H1 (cell line): ENCODE data around the gene PFN3.

ENCODE experiments used
- CHD2 ChIP-seq: IDR thresholded peaks from 2 replicates; pipeline ENCODE4 v1.6.1; 2012; ENCODE audit warnings: low read length, improper control_type of control experiment
- EP300 ChIP-seq, 2 experiments: IDR thresholded peaks; 1 replicate in 1 of 2; 2 replicates in 1 of 2; pipeline ENCODE4 v1.6.1; 2011 to 2012; ENCODE audit warnings: low read depth in 2 of 2, low read length in 2 of 2, mild to moderate bottlenecking in 2 of 2, borderline replicate concordance in 1 of 2, inconsistent platforms in 1 of 2, moderate library complexity in 1 of 2
- HDAC6 ChIP-seq: IDR thresholded peaks from one replicate; pipeline ENCODE4 v1.7.1; 2012; ENCODE audit warnings: low read depth, mild to moderate bottlenecking, inconsistent platforms, low read length, moderate library complexity
- JUND ChIP-seq: IDR thresholded peaks from 2 replicates; pipeline ENCODE4 v1.6.1; 2011; ENCODE audit warnings: mild to moderate bottlenecking, improper control_type of control experiment, low read length
- KDM4A ChIP-seq: IDR thresholded peaks from one replicate; pipeline ENCODE4 v1.7.1; 2012; ENCODE audit warnings: low read depth, mild to moderate bottlenecking, moderate library complexity, low read length, inconsistent platforms; ENCODE audit not compliant: severe bottlenecking
- POLR2A ChIP-seq, 2 experiments: IDR thresholded peaks; 1 replicate in 1 of 2; 2 replicates in 1 of 2; pipeline ENCODE4 v1.6.1; 2011; ENCODE audit warnings: low read depth in 2 of 2, low read length in 2 of 2, mild to moderate bottlenecking in 2 of 2; ENCODE audit errors: control extremely low read depth in 1 of 2
- RAD21 ChIP-seq, 2 experiments: IDR thresholded peaks in 1 of 2; conservative IDR thresholded peaks in 1 of 2; 2 replicates each; pipeline ENCODE4 v1.6.1; 2011; ENCODE audit warnings: low read depth in 2 of 2, low read length in 2 of 2, improper control_type of control experiment in 1 of 2, inconsistent platforms in 1 of 2, mild to moderate bottlenecking in 1 of 2, moderate library complexity in 1 of 2
- RBBP5 ChIP-seq: IDR thresholded peaks from 2 replicates; pipeline ENCODE4 v1.7.1; 2012; ENCODE audit warnings: low read depth, mild to moderate bottlenecking, inconsistent platforms, low read length, moderate library complexity, borderline replicate concordance
- SIRT6 ChIP-seq: IDR thresholded peaks from one replicate; pipeline ENCODE4 v1.7.1; 2012; ENCODE audit warnings: low read length, inconsistent platforms
- SRF ChIP-seq: IDR thresholded peaks from 2 replicates; pipeline ENCODE4 v1.6.1; 2011; ENCODE audit warnings: mild to moderate bottlenecking, low read depth, low read length, moderate library complexity
- SUZ12 ChIP-seq: fragments of 200-600 bp; sonication (generic); IDR thresholded peaks from 2 replicates; pipeline ENCODE4 v1.6.1; 2012; ENCODE audit warnings: mild to moderate bottlenecking, inconsistent platforms, low read length, moderate library complexity, mixed read lengths
- TEAD4 ChIP-seq: IDR thresholded peaks from 2 replicates; pipeline ENCODE4 v1.6.1; 2012; ENCODE audit warnings: low read depth, low read length, inconsistent platforms, mixed read lengths
- TF ChIP-seq, protein P1 (sequence below): IDR thresholded peaks from 2 replicates; pipeline ENCODE4 v1.6.1; 2012; ENCODE audit warnings: inconsistent platforms
- TF ChIP-seq, protein P2 (sequence below), 3 experiments: IDR thresholded peaks; 1 replicate in 2 of 3; 2 replicates in 1 of 3; pipeline versions ENCODE4 v1.5.1 to v1.6.1; 2011; ENCODE audit warnings: low read length in 3 of 3, mild to moderate bottlenecking in 3 of 3, inconsistent platforms in 2 of 3, low read depth in 1 of 3, moderate library complexity in 1 of 3; ENCODE audit not compliant: insufficient read depth in 1 of 3; ENCODE audit errors: control extremely low read depth in 1 of 3

DNA sequence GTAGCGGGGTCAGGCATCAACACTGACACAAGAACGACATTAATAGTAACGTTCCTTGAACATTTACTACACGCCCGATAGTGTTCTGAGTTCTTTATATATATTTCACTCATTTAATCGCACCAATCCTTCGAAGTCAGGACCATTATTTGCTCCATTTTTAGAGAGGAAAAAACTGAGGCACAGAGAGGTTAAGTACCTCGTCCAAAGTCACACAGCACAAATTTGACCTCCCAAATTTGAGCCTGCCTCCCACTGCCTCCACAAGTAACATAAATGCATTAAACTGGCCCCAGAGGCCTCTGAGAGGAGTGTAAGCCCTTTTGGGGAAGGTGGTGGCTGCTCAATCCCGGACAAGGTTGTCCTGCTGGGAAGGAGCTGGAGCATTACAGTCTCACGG lies 36.9 kb downstream of the PFN3 start:
- no peak for TF ChIP-seq RAD21 (IDR thresholded peaks at IDR 0.05 in 1 of 2, conservative IDR thresholded peaks at IDR 0.05 in 1 of 2; ENCODE audit: low read depth in 2 of 2, low read length in 2 of 2)
- TF ChIP-seq, protein P1, sequence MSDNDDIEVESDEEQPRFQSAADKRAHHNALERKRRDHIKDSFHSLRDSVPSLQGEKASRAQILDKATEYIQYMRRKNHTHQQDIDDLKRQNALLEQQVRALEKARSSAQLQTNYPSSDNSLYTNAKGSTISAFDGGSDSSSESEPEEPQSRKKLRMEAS = no peak
- TF ChIP-seq SIRT6 = no peak
- TF ChIP-seq TEAD4 = no peak
- TF ChIP-seq, protein P2, sequence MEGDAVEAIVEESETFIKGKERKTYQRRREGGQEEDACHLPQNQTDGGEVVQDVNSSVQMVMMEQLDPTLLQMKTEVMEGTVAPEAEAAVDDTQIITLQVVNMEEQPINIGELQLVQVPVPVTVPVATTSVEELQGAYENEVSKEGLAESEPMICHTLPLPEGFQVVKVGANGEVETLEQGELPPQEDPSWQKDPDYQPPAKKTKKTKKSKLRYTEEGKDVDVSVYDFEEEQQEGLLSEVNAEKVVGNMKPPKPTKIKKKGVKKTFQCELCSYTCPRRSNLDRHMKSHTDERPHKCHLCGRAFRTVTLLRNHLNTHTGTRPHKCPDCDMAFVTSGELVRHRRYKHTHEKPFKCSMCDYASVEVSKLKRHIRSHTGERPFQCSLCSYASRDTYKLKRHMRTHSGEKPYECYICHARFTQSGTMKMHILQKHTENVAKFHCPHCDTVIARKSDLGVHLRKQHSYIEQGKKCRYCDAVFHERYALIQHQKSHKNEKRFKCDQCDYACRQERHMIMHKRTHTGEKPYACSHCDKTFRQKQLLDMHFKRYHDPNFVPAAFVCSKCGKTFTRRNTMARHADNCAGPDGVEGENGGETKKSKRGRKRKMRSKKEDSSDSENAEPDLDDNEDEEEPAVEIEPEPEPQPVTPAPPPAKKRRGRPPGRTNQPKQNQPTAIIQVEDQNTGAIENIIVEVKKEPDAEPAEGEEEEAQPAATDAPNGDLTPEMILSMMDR (IDR thresholded peaks at IDR 0.05; ENCODE audit: control extremely low read depth in 1 of 3, insufficient read depth in 1 of 3, low read depth in 1 of 3, low read length in 3 of 3) = no peak
- TF ChIP-seq JUND = no peak
- TF ChIP-seq CHD2 = no peak
- TF ChIP-seq EP300 (IDR thresholded peaks at IDR 0.05; ENCODE audit: borderline replicate concordance in 1 of 2, low read depth in 2 of 2, low read length in 2 of 2) = no peak
- no peak for TF ChIP-seq KDM4A
- TF ChIP-seq SRF = no peak
- TF ChIP-seq RBBP5 = no peak
- no peak for TF ChIP-seq HDAC6
- no peak for TF ChIP-seq SUZ12
- no peak for TF ChIP-seq POLR2A (IDR thresholded peaks at IDR 0.05; ENCODE audit: control extremely low read depth in 1 of 2, low read depth in 2 of 2, low read length in 2 of 2)
